Neural cell (in vitro differentiated cells): ENCODE results near the gene DNAI1. TPM values are rescaled to one million over a fixed set of nuclear protein-coding genes. Genes with fewer than 3 reads are reported as not detected.
A peak's percentile ranks its signal among the peaks of the same experiment; 100 is the strongest.

Source experiments
- H2AFZ ChIP-seq: fragments of 200-600, 300-800 bp; sonication (generic), shearing (Covaris generic); 2 replicates; pipeline ENCODE4 v1.6.0; 2014; ENCODE audit warnings: low read depth, mild to moderate bottlenecking, antibody characterized with exemption, low read length, moderate library complexity
- H3F3A ChIP-seq: fragments of 200-600 bp; shearing (Covaris generic); 2 replicates; pipeline ENCODE4 v1.6.1; 2016; ENCODE audit warnings: mild to moderate bottlenecking, moderate library complexity, mixed read lengths, antibody characterized with exemption, low read length; ENCODE audit not compliant: insufficient read depth, poor library complexity, severe bottlenecking
- H3K27ac ChIP-seq: fragments of 200-600, 300-800 bp; sonication (generic), shearing (Covaris generic); 2 replicates; pipeline ENCODE4 v1.5.1; 2014; ENCODE audit warnings: mild to moderate bottlenecking, low read length, moderate library complexity
- H3K27me3 ChIP-seq: fragments of 300-800, 200-600 bp; sonication (generic), shearing (Covaris generic); 2 replicates; pipeline ENCODE4 v1.6.0; 2014; ENCODE audit warnings: mild to moderate bottlenecking, low read depth, low read length, moderate library complexity; ENCODE audit not compliant: insufficient read depth
- H3K36me3 ChIP-seq: fragments of 300-800, 200-600 bp; sonication (generic), shearing (Covaris generic); 2 replicates; pipeline ENCODE4 v1.5.1; 2014; ENCODE audit warnings: mild to moderate bottlenecking, antibody characterized with exemption, low read length, moderate library complexity; ENCODE audit not compliant: insufficient read depth
- H3K4me2 ChIP-seq: fragments of 300-800, 200-600 bp; sonication (generic), shearing (Covaris generic); 2 replicates; pipeline ENCODE4 v1.6.0; 2014; ENCODE audit warnings: mild to moderate bottlenecking, low read length
- H3K4me3 ChIP-seq: fragments of 300-800, 200-600 bp; sonication (generic), shearing (Covaris generic); 2 replicates; pipeline ENCODE4 v1.5.1; 2014; ENCODE audit warnings: mild to moderate bottlenecking, low read length, moderate library complexity
- H3K79me2 ChIP-seq: fragments of 200-600 bp; shearing (Covaris generic); replicated peaks from 2 replicates; pipeline ENCODE4 v1.6.0; 2014; ENCODE audit warnings: mild to moderate bottlenecking, low read length, moderate library complexity; ENCODE audit not compliant: insufficient read depth
- H3K9ac ChIP-seq: fragments of 300-800, 200-600 bp; sonication (generic), shearing (Covaris generic); 2 replicates; pipeline ENCODE4 v1.6.1; 2016; ENCODE audit warnings: mild to moderate bottlenecking, low read length, mixed read lengths
- H3K9me2 ChIP-seq: fragments of 200-600 bp; shearing (Covaris generic); 2 replicates; pipeline ENCODE4 v1.6.1; 2016; ENCODE audit warnings: mild to moderate bottlenecking, low read length, mixed read lengths; ENCODE audit not compliant: insufficient read depth
- H3K9me3 ChIP-seq: fragments of 200-600, 300-800 bp; sonication (generic), shearing (Covaris generic); 2 replicates; pipeline ENCODE4 v1.6.1; 2016; ENCODE audit warnings: mild to moderate bottlenecking, mixed run types, low read length, moderate library complexity, mixed read lengths
- H4K20me1 ChIP-seq: fragments of 200-600 bp; shearing (Covaris generic); 2 replicates; pipeline ENCODE4 v1.6.1; 2016; ENCODE audit warnings: mild to moderate bottlenecking, mixed run types; ENCODE audit not compliant: insufficient read depth
- CTCF ChIP-seq: fragments of 450-650 bp; IDR thresholded peaks from 2 replicates; pipeline ENCODE4 v1.5.1; 2014; ENCODE audit warnings: antibody characterized with exemption, mild to moderate bottlenecking, moderate library complexity; ENCODE audit not compliant: poor library complexity, severe bottlenecking
- EP300 ChIP-seq: fragments of 450-650 bp; conservative IDR thresholded peaks from 2 replicates; pipeline ENCODE4 v1.6.1; 2014; ENCODE audit warnings: antibody characterized with exemption, mild to moderate bottlenecking, moderate library complexity; ENCODE audit not compliant: poor library complexity, severe bottlenecking
- EZH2 ChIP-seq: fragments of 200-600, 300-800 bp; shearing (Covaris generic), sonication (generic); IDR thresholded peaks from 2 replicates; pipeline ENCODE4 v1.6.1; 2014; ENCODE audit warnings: antibody characterized with exemption, low read length, borderline replicate concordance, mild to moderate bottlenecking; ENCODE audit not compliant: insufficient read depth, poor library complexity, severe bottlenecking
- MXI1 ChIP-seq: fragments of 450-650 bp; conservative IDR thresholded peaks from 2 replicates; pipeline ENCODE4 v1.6.1; 2014; ENCODE audit warnings: antibody characterized with exemption, mild to moderate bottlenecking; ENCODE audit not compliant: poor library complexity, severe bottlenecking
- POLR2AphosphoS5 ChIP-seq: IDR thresholded peaks from 2 replicates; pipeline ENCODE4 v1.6.1; 2012
- RAD21 ChIP-seq: fragments of 450-650 bp; conservative IDR thresholded peaks from 2 replicates; pipeline ENCODE4 v1.6.1; 2014; ENCODE audit warnings: antibody characterized with exemption, mild to moderate bottlenecking, moderate library complexity
- REST ChIP-seq: IDR thresholded peaks from 2 replicates; pipeline ENCODE4 v1.6.1; 2012; ENCODE audit warnings: borderline replicate concordance
- SMC3 ChIP-seq: fragments of 450-650 bp; conservative IDR thresholded peaks from 2 replicates; pipeline ENCODE4 v1.6.1; 2014; ENCODE audit warnings: antibody characterized with exemption, mild to moderate bottlenecking, moderate library complexity; ENCODE audit not compliant: poor library complexity
- TAF1 ChIP-seq: IDR thresholded peaks from 2 replicates; pipeline ENCODE4 v1.6.1; 2012; ENCODE audit warnings: low read depth
- polyA plus RNA-seq: library from polyadenylated mRNA; depleted of rRNA; stranded (reverse); fragments of >200 nt; gene quantifications from 2 replicates; pipeline ENCODE4 v1.2.3, GENCODE V29; 2014

The DNAI1 gene
- polyA plus RNA-seq, 1 donor from 2014 or later = 0.99 TPM

DNA sequence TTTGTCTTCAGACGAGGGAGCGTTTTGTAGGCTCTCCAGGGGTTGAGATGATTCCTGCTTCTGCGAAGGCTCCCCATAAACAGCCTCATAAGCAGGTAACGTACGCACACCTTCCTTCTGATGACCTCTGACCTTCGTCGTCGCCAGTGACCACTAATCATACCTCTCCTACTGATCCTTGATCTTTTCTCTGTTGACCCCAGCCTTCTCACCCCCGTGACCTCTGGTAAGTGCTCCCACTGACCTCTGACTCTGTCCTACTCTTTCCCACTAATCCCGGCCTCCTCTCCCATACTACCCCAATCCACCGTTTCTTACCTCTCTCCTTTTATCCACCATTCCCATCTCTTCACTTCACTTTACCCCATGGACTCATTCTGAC, 345 bp downstream of the DNAI1 start:
- peak overlapping the region; percentile 27 for H3K27ac ChIP-seq
- no peak overlapping the region for H2AFZ ChIP-seq

DNA sequence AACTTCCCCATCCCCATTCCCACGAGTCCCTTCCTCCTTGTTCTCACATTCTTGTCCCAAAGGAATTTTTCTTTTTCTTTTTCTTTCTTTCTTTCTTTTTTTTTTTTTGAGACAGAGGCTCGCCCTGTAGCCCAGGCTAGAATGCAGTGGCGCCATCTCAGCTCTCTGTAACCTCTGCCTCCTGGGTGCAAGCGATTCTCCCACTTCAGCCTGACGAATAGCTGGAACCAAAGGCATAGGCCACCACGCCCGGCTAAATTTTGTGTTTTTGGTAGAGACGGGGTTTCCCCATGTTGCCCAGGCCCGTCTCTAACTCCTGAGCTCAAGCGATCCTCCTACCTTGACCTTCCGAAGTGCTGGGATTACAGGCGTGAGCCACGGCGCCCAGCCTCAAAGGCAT, 751 bp downstream of the DNAI1 start:
- Histone ChIP-seq H3K27me3 (no peaks in the 10 kb centered on the region), H3K79me2 (peaks cover 33% of the 10 kb centered on the region), H3K4me3 (peak overlapping the region; percentile 92), H3F3A (no peaks in the 10 kb centered on the region), H2AFZ (no peak overlapping the region), H3K9ac (no peak overlapping the region), H4K20me1 (no peaks in the 10 kb centered on the region), H3K4me2 (no peak overlapping the region), H3K9me2 (no peaks in the 10 kb centered on the region), H3K27ac (no peak overlapping the region), H3K36me3 (no peaks in the 10 kb centered on the region), H3K9me3 (no peaks in the 10 kb centered on the region)
- no peak for TF ChIP-seq CTCF
- TF ChIP-seq MXI1 = no peak
- no peak for TF ChIP-seq EP300
- TF ChIP-seq REST = no peak
- TF ChIP-seq POLR2AphosphoS5 = no peak
- no peak for TF ChIP-seq SMC3
- no peak for TF ChIP-seq TAF1
- TF ChIP-seq RAD21 = no peak
- TF ChIP-seq EZH2 = no peak

More for the DNA sequence above, 345 bp downstream of the DNAI1 start:
- no peaks in the 10 kb centered on the region for H4K20me1 ChIP-seq
- H3K9me2 ChIP-seq = no peaks in the 10 kb centered on the region
- peak overlapping the region; percentile 65 for H3K4me2 ChIP-seq
- H3K4me3 ChIP-seq = peak overlapping the region; percentile 92
- H3F3A ChIP-seq = no peaks in the 10 kb centered on the region
- H3K27me3 ChIP-seq = no peaks in the 10 kb centered on the region
- peaks cover 35% of the 10 kb centered on the region for H3K79me2 ChIP-seq
- TF ChIP-seq MXI1 = peak; percentile 23
- TF ChIP-seq POLR2AphosphoS5 = no peak
- no peak for TF ChIP-seq EZH2
- no peaks in the 10 kb centered on the region for H3K36me3 ChIP-seq
- H3K9me3 ChIP-seq = no peaks in the 10 kb centered on the region
- H3K9ac ChIP-seq = peak overlapping the region; percentile 26

- Histone ChIP-seq H3K27me3 (no peaks in the 10 kb centered on the region), H4K20me1 (no peaks in the 10 kb centered on the region), H3F3A (no peaks in the 10 kb centered on the region), H3K4me2 (no peak overlapping the region), H3K27ac (no peak overlapping the region), H3K9me3 (no peaks in the 10 kb centered on the region), H3K9me2 (no peaks in the 10 kb centered on the region), H3K36me3 (no peaks in the 10 kb centered on the region), H3K79me2 (peaks cover 27% of the 10 kb centered on the region), H3K9ac (no peak overlapping the region), H2AFZ (no peak overlapping the region), H3K4me3 (no peak overlapping the region)
- TF ChIP-seq RAD21 = no peak
- TF ChIP-seq REST = no peak
- no peak for TF ChIP-seq MXI1
- TF ChIP-seq EZH2 = no peak
- no peak for TF ChIP-seq SMC3
- no peak for TF ChIP-seq CTCF
- no peak for TF ChIP-seq POLR2AphosphoS5
- no peak for TF ChIP-seq TAF1
- TF ChIP-seq EP300 = no peak
These were observed 1.3 kb downstream of the DNAI1 start for GRCh38 chr9:34459941-34460340.
